Natural killer cell (primary cell): ENCODE data around the gene CFAP251. TPM values are rescaled to one million over a fixed set of nuclear protein-coding genes. Genes with fewer than 3 reads are reported as not detected.

ENCODE experiments used
- ATAC-seq, 3 donors: fragments of 150-1000 bp in 2 of 3; fragments of 200-7000 bp in 1 of 3; cut with Tn5 transposase; 1 replicate in 1 of 3; 2 replicates in 2 of 3; pipeline ENCODE4 v1.10.0; 2021; ENCODE audit warnings: mild to moderate bottlenecking in 2 of 3, moderate library complexity in 2 of 3
- DNase-seq, 2 donors: peaks; one replicate each; pipeline versions ENCODE4 v3.0.0 to v3.0.0-alpha.2; 2013 to 2021; ENCODE audit warnings: mixed read lengths in 1 of 2
- H3K27ac ChIP-seq: one replicate; pipeline ENCODE4 v1.5.1; 2013; ENCODE audit warnings: mild to moderate bottlenecking, low read length
- H3K27me3 ChIP-seq: one replicate; pipeline ENCODE4 v1.6.1; 2013; ENCODE audit warnings: low read length; ENCODE audit not compliant: control insufficient read depth, insufficient read depth
- H3K36me3 ChIP-seq: one replicate; pipeline ENCODE4 v1.6.1; 2013; ENCODE audit warnings: low read length; ENCODE audit not compliant: control insufficient read depth, insufficient read depth
- H3K4me1 ChIP-seq: one replicate; pipeline ENCODE4 v1.6.1; 2013; ENCODE audit warnings: low read length; ENCODE audit not compliant: control insufficient read depth, insufficient read depth
- H3K4me3 ChIP-seq: one replicate; pipeline ENCODE4 v1.5.1; 2013; ENCODE audit warnings: low read length
- H3K9me3 ChIP-seq: one replicate; pipeline ENCODE4 v1.6.1; 2013; ENCODE audit warnings: low read length; ENCODE audit not compliant: control insufficient read depth, insufficient read depth
- H3K27ac Mint-ChIP-seq, 2 donors: one replicate each; pipeline ENCODE4 v1.8.0; 2022; ENCODE audit warnings: mild to moderate bottlenecking in 2 of 2, mixed read lengths in 2 of 2, moderate library complexity in 1 of 2
- H3K27me3 Mint-ChIP-seq, 2 donors: one replicate each; pipeline ENCODE4 v1.8.0; 2022; ENCODE audit warnings: low read depth in 2 of 2, mixed read lengths in 2 of 2
- H3K36me3 Mint-ChIP-seq: one replicate; pipeline ENCODE4 v1.8.0; 2022; ENCODE audit warnings: mixed read lengths
- H3K4me1 Mint-ChIP-seq, 2 donors: one replicate each; pipeline ENCODE4 v1.8.0; 2022; ENCODE audit warnings: mixed read lengths in 2 of 2
- H3K4me3 Mint-ChIP-seq: one replicate; pipeline ENCODE4 v1.8.0; 2022; ENCODE audit warnings: mild to moderate bottlenecking, moderate library complexity, mixed read lengths
- H3K9me3 Mint-ChIP-seq, 2 donors: one replicate each; pipeline ENCODE4 v1.8.0; 2022; ENCODE audit warnings: mixed read lengths in 2 of 2
- WGBS: methylation state at CpG from one replicate; pipeline ENCODE4 v1.1.7; 2013; ENCODE audit warnings: missing lambda C conversion rate; ENCODE audit not compliant: insufficient coverage; 5-methylcytosine and 5-hydroxymethylcytosine counted together
- intact Hi-C: fragments of 100-400 bp; cut with micrococcal nuclease; formaldehyde crosslinking; loops from one replicate; pipeline ENCODE4 v1.14.2; 2022
- total RNA-seq, 4 donors: library from RNA; stranded (reverse); fragments of 120-200 nt in 1 of 4; gene quantifications; one replicate each; pipeline versions ENCODE4 v1.2.3 to v1.2.4, GENCODE V29; 2013 to 2022
- TF ChIP-seq, protein P1 (sequence below): fragments of 200-600 bp; IDR thresholded peaks from one replicate; pipeline ENCODE4 v1.8.0; 2022; ENCODE audit warnings: antibody characterized with exemption

The CFAP251 gene
- total RNA-seq, 3 donors from 2014 or later (not counting 1 experiment from before 2014, with no cell fraction given) = 0.59 to 0.80 (median 0.59) TPM

DNA sequence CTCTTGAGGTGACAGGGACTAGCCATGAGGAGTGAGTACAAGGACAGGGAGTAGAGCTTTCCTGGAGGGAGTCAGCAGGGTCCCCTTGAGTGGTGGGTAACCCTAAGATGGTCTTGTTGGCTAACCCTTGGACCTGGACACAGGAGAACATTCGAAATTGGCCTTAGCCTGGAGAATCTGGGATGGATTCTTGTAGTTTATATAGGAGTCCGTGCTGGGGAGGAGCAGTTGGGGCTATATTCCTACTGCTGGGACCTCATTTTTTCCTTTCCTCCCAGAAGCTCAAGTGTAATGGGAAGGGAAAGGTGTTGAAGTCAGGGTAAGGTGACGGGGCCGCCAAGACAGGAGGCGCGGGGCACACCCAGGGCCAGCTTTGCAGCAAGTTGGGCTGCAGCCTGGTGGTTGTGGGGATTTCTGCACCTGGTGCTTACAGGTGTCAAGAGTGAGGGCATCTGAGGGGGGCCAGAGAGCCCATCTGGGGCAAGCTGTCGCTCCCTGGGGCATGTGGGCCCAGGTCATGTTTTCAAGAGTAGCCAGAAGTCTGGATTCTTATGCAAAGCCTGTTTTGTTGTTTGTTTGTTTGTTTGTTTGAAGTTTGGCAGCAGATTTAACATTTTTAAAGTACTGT is 108.4 kb downstream of the CFAP251 start:
- no peak for ATAC-seq
- H3K9me3 ChIP-seq = no peaks in the 10 kb centered on the region
- DNase-seq = no peak
- Mint-ChIP-seq H3K27me3 (peaks cover 8 to 27% of the 10 kb centered on the region in 2 donors), H3K4me1 (peaks cover 16 to 30% of the 10 kb centered on the region in 2 donors), H3K9me3 (no peaks in the 10 kb centered on the region), H3K4me3 (no peak overlapping the region), H3K36me3 (no peaks in the 10 kb centered on the region), H3K27ac (no peak overlapping the region)
- H3K36me3 ChIP-seq = no peaks in the 10 kb centered on the region
- intact Hi-C loops = no loop called here
- peaks cover 37% of the 10 kb centered on the region for H3K4me1 ChIP-seq
- no peak overlapping the region for H3K27ac ChIP-seq
- WGBS = 84% methylated on average over 7 of the region's 7 CpGs
- no peak overlapping the region for H3K4me3 ChIP-seq
- TF ChIP-seq, protein P1, sequence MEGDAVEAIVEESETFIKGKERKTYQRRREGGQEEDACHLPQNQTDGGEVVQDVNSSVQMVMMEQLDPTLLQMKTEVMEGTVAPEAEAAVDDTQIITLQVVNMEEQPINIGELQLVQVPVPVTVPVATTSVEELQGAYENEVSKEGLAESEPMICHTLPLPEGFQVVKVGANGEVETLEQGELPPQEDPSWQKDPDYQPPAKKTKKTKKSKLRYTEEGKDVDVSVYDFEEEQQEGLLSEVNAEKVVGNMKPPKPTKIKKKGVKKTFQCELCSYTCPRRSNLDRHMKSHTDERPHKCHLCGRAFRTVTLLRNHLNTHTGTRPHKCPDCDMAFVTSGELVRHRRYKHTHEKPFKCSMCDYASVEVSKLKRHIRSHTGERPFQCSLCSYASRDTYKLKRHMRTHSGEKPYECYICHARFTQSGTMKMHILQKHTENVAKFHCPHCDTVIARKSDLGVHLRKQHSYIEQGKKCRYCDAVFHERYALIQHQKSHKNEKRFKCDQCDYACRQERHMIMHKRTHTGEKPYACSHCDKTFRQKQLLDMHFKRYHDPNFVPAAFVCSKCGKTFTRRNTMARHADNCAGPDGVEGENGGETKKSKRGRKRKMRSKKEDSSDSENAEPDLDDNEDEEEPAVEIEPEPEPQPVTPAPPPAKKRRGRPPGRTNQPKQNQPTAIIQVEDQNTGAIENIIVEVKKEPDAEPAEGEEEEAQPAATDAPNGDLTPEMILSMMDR = no peak
- peaks cover 7% of the 10 kb centered on the region for H3K27me3 ChIP-seq

DNA sequence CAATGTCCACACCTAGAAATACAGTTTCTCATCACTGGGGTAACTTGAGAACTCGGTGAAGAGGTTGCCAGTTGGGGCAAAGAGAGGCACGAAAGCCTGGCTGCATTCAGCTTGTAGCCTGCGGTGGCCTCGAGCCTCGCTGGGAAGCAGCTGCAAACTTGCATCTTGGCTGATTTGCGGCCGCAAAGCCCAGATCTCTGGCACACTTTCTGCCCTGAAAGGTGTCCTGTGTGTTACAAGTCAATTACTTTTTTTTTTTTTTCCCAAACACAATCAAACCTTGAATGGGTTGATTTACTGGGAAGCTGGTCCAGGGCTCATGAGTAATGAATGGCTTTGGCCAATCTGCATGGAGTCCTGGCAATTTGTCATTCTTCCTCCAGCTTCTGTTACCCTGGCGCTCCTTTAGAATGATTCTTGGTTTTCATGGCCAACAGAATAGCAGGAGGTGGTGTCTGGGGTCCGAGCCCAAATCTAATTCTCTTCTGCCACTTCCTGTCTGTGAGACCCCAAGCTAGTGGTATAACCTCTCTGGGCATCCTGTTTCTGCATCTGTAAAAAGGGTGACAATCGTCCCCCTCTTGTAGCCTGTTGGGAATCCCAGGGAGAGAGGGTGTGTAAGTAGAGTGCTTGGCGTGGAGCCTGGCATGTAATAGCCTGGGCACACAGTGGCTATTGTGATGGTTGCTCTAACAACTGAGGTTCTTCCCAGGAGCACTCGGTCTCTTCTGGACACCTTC is 109.9 kb downstream of the CFAP251 start:
- Histone ChIP-seq H3K27ac (no peak overlapping the region), H3K4me3 (no peak overlapping the region), H3K36me3 (no peaks in the 10 kb centered on the region), H3K4me1 (peaks cover 31% of the 10 kb centered on the region), H3K27me3 (peaks cover 1% of the 10 kb centered on the region), H3K9me3 (no peaks in the 10 kb centered on the region)
- peak overlapping the region; percentile 77 for H3K4me3 Mint-ChIP-seq
- TF ChIP-seq, protein P1 = no peak
- intact Hi-C loops = no loop called here
- H3K36me3 Mint-ChIP-seq = no peaks in the 10 kb centered on the region
- ATAC-seq = peak in 1 of 3 donors; percentile 5
- H3K9me3 Mint-ChIP-seq = no peaks in the 10 kb centered on the region
- peak overlapping the region in 1 of 2 donors; percentile 56 for H3K27ac Mint-ChIP-seq
- 72% methylated on average over 12 of the region's 12 CpGs for WGBS
- DNase-seq = no peak
- H3K4me1 Mint-ChIP-seq = peaks cover 16 to 22% of the 10 kb centered on the region in 2 donors
- peaks cover 8 to 18% of the 10 kb centered on the region in 2 donors for H3K27me3 Mint-ChIP-seq

DNA sequence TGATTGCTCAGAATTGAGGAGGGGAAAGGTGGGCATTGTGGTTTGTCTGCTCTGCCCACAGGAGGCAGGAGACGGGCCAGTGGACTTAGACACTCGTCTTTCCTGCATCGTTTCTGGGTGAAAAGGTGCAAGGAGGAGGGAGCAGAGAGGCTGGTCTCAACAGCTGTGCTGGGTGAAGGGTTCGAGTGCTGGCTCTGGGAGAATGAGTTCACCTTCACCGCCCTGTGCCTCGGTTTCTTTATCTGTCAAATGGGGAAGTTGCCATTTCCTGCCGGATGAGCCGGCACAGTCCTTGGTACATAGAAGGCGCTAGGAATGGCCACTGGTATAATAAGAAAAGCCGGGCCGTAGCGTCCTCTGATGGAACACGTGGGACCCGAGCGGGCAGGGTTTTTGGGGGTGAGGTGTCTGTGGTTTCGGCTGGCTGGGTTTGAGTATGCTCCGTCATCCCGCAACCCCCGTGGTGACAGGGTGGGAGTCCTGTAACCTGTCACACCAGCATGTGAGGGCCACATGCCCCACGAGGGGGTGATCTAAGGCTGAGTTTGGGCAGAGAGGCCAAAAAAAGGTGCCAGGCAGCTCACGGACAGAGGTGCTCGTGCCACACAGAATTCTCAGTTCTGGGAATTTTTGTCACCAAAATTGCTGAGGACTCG is 110.6 kb downstream of the CFAP251 start:
- H3K9me3 ChIP-seq = no peaks in the 10 kb centered on the region
- peak; percentile 68 to 90 (median 88) for ATAC-seq
- H3K27me3 ChIP-seq = no peaks in the 10 kb centered on the region
- Mint-ChIP-seq H3K4me1 (peaks cover 16 to 21% of the 10 kb centered on the region in 2 donors), H3K27ac (peak overlapping the region in 1 of 2 donors; percentile 56), H3K27me3 (peaks cover 8 to 21% of the 10 kb centered on the region in 2 donors), H3K36me3 (no peaks in the 10 kb centered on the region), H3K4me3 (peak overlapping the region; percentile 77), H3K9me3 (no peaks in the 10 kb centered on the region)
- WGBS = 28% methylated on average over 23 of the region's 23 CpGs
- H3K4me1 ChIP-seq = peaks cover 26% of the 10 kb centered on the region
- no peaks in the 10 kb centered on the region for H3K36me3 ChIP-seq
- H3K27ac ChIP-seq = no peak overlapping the region
- peak; percentile 49 to 59 for DNase-seq
- intact Hi-C loops = no loop called here
- H3K4me3 ChIP-seq = no peak overlapping the region
- TF ChIP-seq, protein P1 = no peak
